GM21367 (cell line): ENCODE data around the gene DST.
"Not testable (repeated sequence)": the region's sequence is repeated elsewhere in the genome, so short reads cannot be mapped to it uniquely, and the experiment has no call there.

Experiments
- ATAC-seq: cut with Tn5 transposase; IDR thresholded peaks from one replicate; pipeline ENCODE4 v1.9.1; 2021; ENCODE audit not compliant: unreplicated experiment

DST gene

GRCh38 chr6:56574292-56574691 lies 68.4 kb downstream of the DST start:
- ATAC-seq = no peak

- ATAC-seq = no peak
These were observed 69.1 kb downstream of the DST start for GRCh38 chr6:56573624-56574023.

- no peak for ATAC-seq
These were observed 69.8 kb downstream of the DST start for GRCh38 chr6:56572788-56573471.

- no peak for ATAC-seq
These were observed 71.1 kb downstream of the DST start for GRCh38 chr6:56571605-56572004.

- ATAC-seq = peak; percentile 90
These were observed 72.0 kb downstream of the DST start for GRCh38 chr6:56570413-56571359.

- ATAC-seq = no peak
These were observed 75.2 kb downstream of the DST start for GRCh38 chr6:56567501-56567900.

- not testable (repeated sequence) for ATAC-seq
These were observed 80.0 kb downstream of the DST start for GRCh38 chr6:56562730-56563129.

GRCh38 chr6:56556751-56557540 lies 85.7 kb downstream of the DST start:
- no peak for ATAC-seq

GRCh38 chr6:56555438-56555872 lies 87.2 kb downstream of the DST start:
- no peak for ATAC-seq

- ATAC-seq = no peak
These were observed 90.2 kb downstream of the DST start for GRCh38 chr6:56552187-56553130.

- ATAC-seq = no peak
These were observed 91.1 kb downstream of the DST start for GRCh38 chr6:56551409-56552120.

GRCh38 chr6:56550301-56550700 lies 92.4 kb downstream of the DST start:
- no peak for ATAC-seq

GRCh38 chr6:56549014-56549413 lies 93.7 kb downstream of the DST start:
- ATAC-seq = no peak

- ATAC-seq = no peak
These were observed 95.0 kb downstream of the DST start for GRCh38 chr6:56547687-56548086.

- ATAC-seq = peak; percentile 96
These were observed 100.0 kb downstream of the DST start for GRCh38 chr6:56542364-56543331.

GRCh38 chr6:56541741-56542360 lies 100.8 kb downstream of the DST start:
- no peak for ATAC-seq

GRCh38 chr6:56541030-56541600 lies 101.6 kb downstream of the DST start:
- ATAC-seq = no peak
